Measurements from ENCODE around the gene FRRS1L.

- TF ChIP-seq POLR2A (IDR thresholded peaks at IDR 0.05), result no peak
- TF ChIP-seq POLR2AphosphoS5 (IDR thresholded peaks at IDR 0.05), result no peak
Observed at GRCh38 chr9:109214414-109214813, 47.4 kb upstream of the FRRS1L start.
